HEK293 (cell line): ENCODE data around the gene SLC32A1.

ENCODE experiments used
- KLF1 ChIP-seq: fragments of 450-650 bp; formaldehyde crosslinking; IDR thresholded peaks from 2 replicates; pipeline ENCODE4 v1.5.1; 2016; ENCODE audit warnings: missing biosample characterization, missing genetic modification characterization
- KLF9 ChIP-seq: fragments of 450-650 bp; formaldehyde crosslinking; IDR thresholded peaks from 2 replicates; pipeline ENCODE4 v1.5.1; 2016; ENCODE audit warnings: missing biosample characterization, missing genetic modification characterization, low read depth
- MYNN ChIP-seq: fragments of 450-650 bp; formaldehyde crosslinking; IDR thresholded peaks from 2 replicates; pipeline ENCODE4 v1.5.1; 2016; ENCODE audit warnings: missing biosample characterization, missing genetic modification characterization, borderline replicate concordance
- SCRT2 ChIP-seq: fragments of 450-650 bp; formaldehyde crosslinking; IDR thresholded peaks from 2 replicates; pipeline ENCODE4 v1.5.1; 2016; ENCODE audit warnings: missing biosample characterization, missing genetic modification characterization
- SP7 ChIP-seq: fragments of 450-650 bp; formaldehyde crosslinking; IDR thresholded peaks from 2 replicates; pipeline ENCODE4 v1.5.1; 2016; ENCODE audit warnings: missing biosample characterization, missing genetic modification characterization
- TRIM28 ChIP-seq: IDR thresholded peaks from 2 replicates; pipeline ENCODE4 v1.6.1; 2011; ENCODE audit warnings: low read length, control low read depth, borderline replicate concordance
- YY1 ChIP-seq: fragments of 450-650 bp; formaldehyde crosslinking; IDR thresholded peaks from 2 replicates; pipeline ENCODE4 v1.5.1; 2018; ENCODE audit warnings: missing biosample characterization, missing genetic modification characterization
- ZFP37 ChIP-seq: fragments of 450-650 bp; formaldehyde crosslinking; IDR thresholded peaks from 2 replicates; pipeline ENCODE4 v1.5.1; 2016; ENCODE audit warnings: missing biosample characterization, missing genetic modification characterization
- ZNF132 ChIP-seq: fragments of 450-650 bp; formaldehyde crosslinking; IDR thresholded peaks from 2 replicates; pipeline ENCODE4 v1.5.1; 2017; ENCODE audit warnings: missing biosample characterization, missing genetic modification characterization, borderline replicate concordance
- ZNF16 ChIP-seq: fragments of 450-650 bp; formaldehyde crosslinking; IDR thresholded peaks from 2 replicates; pipeline ENCODE4 v1.5.1; 2016; ENCODE audit warnings: low read depth, missing biosample characterization, missing genetic modification characterization
- ZNF175 ChIP-seq: fragments of 450-650 bp; formaldehyde crosslinking; IDR thresholded peaks from 2 replicates; pipeline ENCODE4 v1.5.1; 2016; ENCODE audit warnings: missing biosample characterization, missing genetic modification characterization
- ZNF184 ChIP-seq: fragments of 450-650 bp; IDR thresholded peaks from 2 replicates; pipeline ENCODE4 v1.5.1; 2018; ENCODE audit warnings: missing biosample characterization, mild to moderate bottlenecking, missing genetic modification characterization
- ZNF19 ChIP-seq: fragments of 450-650 bp; formaldehyde crosslinking; IDR thresholded peaks from 2 replicates; pipeline ENCODE4; 2016; ENCODE audit warnings: missing biosample characterization, missing genetic modification characterization, low read depth
- ZNF202 ChIP-seq: fragments of 450-650 bp; formaldehyde crosslinking; IDR thresholded peaks from 2 replicates; pipeline ENCODE4 v1.5.1; 2016; ENCODE audit warnings: missing biosample characterization, missing genetic modification characterization, borderline replicate concordance
- ZNF23 ChIP-seq: fragments of 450-650 bp; formaldehyde crosslinking; IDR thresholded peaks from 2 replicates; pipeline ENCODE4 v1.5.1; 2016; ENCODE audit warnings: missing biosample characterization, missing genetic modification characterization, borderline replicate concordance
- ZNF24 ChIP-seq: fragments of 450-650 bp; formaldehyde crosslinking; IDR thresholded peaks from 2 replicates; pipeline ENCODE4 v1.5.1; 2016; ENCODE audit warnings: missing biosample characterization, missing genetic modification characterization
- ZNF248 ChIP-seq: fragments of 450-650 bp; formaldehyde crosslinking; IDR thresholded peaks from 2 replicates; pipeline ENCODE4 v1.5.1; 2017; ENCODE audit warnings: missing biosample characterization, missing genetic modification characterization
- ZNF416 ChIP-seq: fragments of 450-650 bp; formaldehyde crosslinking; IDR thresholded peaks from 2 replicates; pipeline ENCODE4 v1.5.1; 2016; ENCODE audit warnings: missing biosample characterization, missing genetic modification characterization
- ZNF423 ChIP-seq: fragments of 450-650 bp; formaldehyde crosslinking; IDR thresholded peaks from 2 replicates; pipeline ENCODE4 v1.5.1; 2016; ENCODE audit warnings: missing biosample characterization, missing genetic modification characterization
- ZNF530 ChIP-seq: fragments of 450-650 bp; formaldehyde crosslinking; IDR thresholded peaks from 2 replicates; pipeline ENCODE4 v1.5.1; 2016; ENCODE audit warnings: low read depth, missing biosample characterization, missing genetic modification characterization
- ZNF561 ChIP-seq: fragments of 450-650 bp; IDR thresholded peaks from 2 replicates; pipeline ENCODE4 v1.5.1; 2018; ENCODE audit warnings: missing biosample characterization, missing genetic modification characterization, borderline replicate concordance
- ZNF623 ChIP-seq: fragments of 450-650 bp; formaldehyde crosslinking; IDR thresholded peaks from 2 replicates; pipeline ENCODE4 v1.5.1; 2016; ENCODE audit warnings: missing biosample characterization, missing genetic modification characterization
- ZNF677 ChIP-seq: fragments of 450-650 bp; IDR thresholded peaks from 2 replicates; pipeline ENCODE4 v1.5.0; 2018; ENCODE audit warnings: missing biosample characterization, mild to moderate bottlenecking, missing genetic modification characterization, moderate library complexity
- ZNF747 ChIP-seq: fragments of 450-650 bp; formaldehyde crosslinking; IDR thresholded peaks from 2 replicates; pipeline ENCODE4 v1.5.1; 2016; ENCODE audit warnings: missing biosample characterization, missing genetic modification characterization
- ZXDB ChIP-seq: fragments of 450-650 bp; formaldehyde crosslinking; IDR thresholded peaks from 2 replicates; pipeline ENCODE4 v1.5.1; 2016; ENCODE audit warnings: missing biosample characterization, missing genetic modification characterization
- TF ChIP-seq, protein P1 (sequence below): fragments of 450-650 bp; formaldehyde crosslinking; IDR thresholded peaks from 2 replicates; pipeline ENCODE4 v1.5.1; 2017; ENCODE audit warnings: missing biosample characterization, mild to moderate bottlenecking, missing genetic modification characterization, moderate library complexity
- TF ChIP-seq, protein P2 (sequence below): fragments of 450-650 bp; formaldehyde crosslinking; IDR thresholded peaks from 2 replicates; pipeline ENCODE4 v1.5.1; 2017; ENCODE audit warnings: missing biosample characterization, missing genetic modification characterization
- TF ChIP-seq, protein P3 (sequence below): fragments of 450-650 bp; formaldehyde crosslinking; IDR thresholded peaks from 2 replicates; pipeline ENCODE4 v1.5.1; 2016; ENCODE audit warnings: missing biosample characterization, missing genetic modification characterization, borderline replicate concordance
- TF ChIP-seq, protein P4 (sequence below): fragments of 450-650 bp; formaldehyde crosslinking; IDR thresholded peaks from 2 replicates; pipeline ENCODE4 v1.5.1; 2016; ENCODE audit warnings: missing biosample characterization, missing genetic modification characterization
- TF ChIP-seq, protein P5 (sequence below): fragments of 450-650 bp; formaldehyde crosslinking; conservative IDR thresholded peaks from 2 replicates; pipeline ENCODE4 v1.5.1; 2016; ENCODE audit warnings: low read depth, missing biosample characterization, missing genetic modification characterization

Gene SLC32A1

DNA sequence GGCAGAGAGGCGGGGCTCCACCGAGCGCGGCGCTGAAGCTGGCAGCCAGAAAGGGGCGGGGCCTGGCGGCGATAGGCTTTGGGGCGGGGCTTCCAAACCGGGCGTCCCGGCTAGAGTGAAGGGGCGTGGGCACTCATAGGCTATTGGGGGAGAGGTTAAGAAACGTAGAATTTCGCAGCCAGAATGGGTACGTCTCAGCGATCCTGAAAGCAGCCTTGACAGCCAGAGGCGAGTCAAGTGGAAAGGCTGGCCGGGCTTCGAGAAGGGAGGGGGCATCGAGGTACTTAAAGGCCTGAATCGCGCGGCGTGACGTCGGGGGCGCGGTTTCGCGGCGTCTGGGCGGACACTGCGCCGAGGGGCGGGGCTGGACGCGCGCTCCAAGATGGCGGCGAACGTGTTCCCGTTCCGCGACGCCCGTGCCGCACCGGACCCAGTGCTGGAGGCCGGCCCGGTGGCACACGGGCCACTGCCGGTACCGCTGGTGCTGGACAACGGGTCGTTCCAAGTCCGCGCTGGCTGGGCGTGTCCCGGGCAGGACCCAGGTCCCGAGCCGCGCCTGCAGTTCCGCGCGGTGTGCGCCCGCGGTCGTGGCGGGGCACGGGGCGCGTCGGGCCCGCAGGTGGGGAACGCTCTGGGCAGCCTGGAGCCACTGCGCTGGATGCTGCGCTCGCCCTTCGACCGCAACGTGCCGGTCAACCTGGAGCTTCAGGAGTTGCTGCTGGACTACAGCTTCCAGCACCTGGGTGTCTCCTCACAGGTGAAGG lies 24.0 kb downstream of the SLC32A1 start, which contains the start of gene ACTR5 (continued):
- TF ChIP-seq, protein P1, sequence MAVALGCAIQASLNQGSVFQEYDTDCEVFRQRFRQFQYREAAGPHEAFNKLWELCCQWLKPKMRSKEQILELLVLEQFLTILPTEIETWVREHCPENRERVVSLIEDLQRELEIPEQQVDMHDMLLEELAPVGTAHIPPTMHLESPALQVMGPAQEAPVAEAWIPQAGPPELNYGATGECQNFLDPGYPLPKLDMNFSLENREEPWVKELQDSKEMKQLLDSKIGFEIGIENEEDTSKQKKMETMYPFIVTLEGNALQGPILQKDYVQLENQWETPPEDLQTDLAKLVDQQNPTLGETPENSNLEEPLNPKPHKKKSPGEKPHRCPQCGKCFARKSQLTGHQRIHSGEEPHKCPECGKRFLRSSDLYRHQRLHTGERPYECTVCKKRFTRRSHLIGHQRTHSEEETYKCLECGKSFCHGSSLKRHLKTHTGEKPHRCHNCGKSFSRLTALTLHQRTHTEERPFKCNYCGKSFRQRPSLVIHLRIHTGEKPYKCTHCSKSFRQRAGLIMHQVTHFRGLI = peak; percentile 33; the same call in 1 of the 2 replicates
- no peak for TF ChIP-seq ZNF24 (tag by site-specific recombination)
- TF ChIP-seq MYNN (tag by site-specific recombination) = no peak
- TF ChIP-seq ZNF530 (tag by site-specific recombination) = no peak
- TF ChIP-seq ZNF561 (tag by site-specific recombination) = peak; percentile 92
- TF ChIP-seq, protein P2, sequence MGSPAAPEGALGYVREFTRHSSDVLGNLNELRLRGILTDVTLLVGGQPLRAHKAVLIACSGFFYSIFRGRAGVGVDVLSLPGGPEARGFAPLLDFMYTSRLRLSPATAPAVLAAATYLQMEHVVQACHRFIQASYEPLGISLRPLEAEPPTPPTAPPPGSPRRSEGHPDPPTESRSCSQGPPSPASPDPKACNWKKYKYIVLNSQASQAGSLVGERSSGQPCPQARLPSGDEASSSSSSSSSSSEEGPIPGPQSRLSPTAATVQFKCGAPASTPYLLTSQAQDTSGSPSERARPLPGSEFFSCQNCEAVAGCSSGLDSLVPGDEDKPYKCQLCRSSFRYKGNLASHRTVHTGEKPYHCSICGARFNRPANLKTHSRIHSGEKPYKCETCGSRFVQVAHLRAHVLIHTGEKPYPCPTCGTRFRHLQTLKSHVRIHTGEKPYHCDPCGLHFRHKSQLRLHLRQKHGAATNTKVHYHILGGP (tag by site-specific recombination) = no peak
- no peak for TF ChIP-seq ZFP37
- no peak for TF ChIP-seq ZNF23 (tag by site-specific recombination)
- peak; percentile 89 for TF ChIP-seq YY1 (tag by site-specific recombination)
- peak; percentile 51 for TF ChIP-seq ZXDB
- TF ChIP-seq, protein P3, sequence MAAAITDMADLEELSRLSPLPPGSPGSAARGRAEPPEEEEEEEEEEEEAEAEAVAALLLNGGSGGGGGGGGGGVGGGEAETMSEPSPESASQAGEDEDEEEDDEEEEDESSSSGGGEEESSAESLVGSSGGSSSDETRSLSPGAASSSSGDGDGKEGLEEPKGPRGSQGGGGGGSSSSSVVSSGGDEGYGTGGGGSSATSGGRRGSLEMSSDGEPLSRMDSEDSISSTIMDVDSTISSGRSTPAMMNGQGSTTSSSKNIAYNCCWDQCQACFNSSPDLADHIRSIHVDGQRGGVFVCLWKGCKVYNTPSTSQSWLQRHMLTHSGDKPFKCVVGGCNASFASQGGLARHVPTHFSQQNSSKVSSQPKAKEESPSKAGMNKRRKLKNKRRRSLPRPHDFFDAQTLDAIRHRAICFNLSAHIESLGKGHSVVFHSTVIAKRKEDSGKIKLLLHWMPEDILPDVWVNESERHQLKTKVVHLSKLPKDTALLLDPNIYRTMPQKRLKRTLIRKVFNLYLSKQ (tag by site-specific recombination) = no peak
- no peak for TF ChIP-seq ZNF423
- peak; percentile 77 for TF ChIP-seq KLF1 (tag by site-specific recombination)
- TF ChIP-seq ZNF184 = no peak
- TF ChIP-seq ZNF16 (tag by site-specific recombination) = no peak
- TF ChIP-seq, protein P4, sequence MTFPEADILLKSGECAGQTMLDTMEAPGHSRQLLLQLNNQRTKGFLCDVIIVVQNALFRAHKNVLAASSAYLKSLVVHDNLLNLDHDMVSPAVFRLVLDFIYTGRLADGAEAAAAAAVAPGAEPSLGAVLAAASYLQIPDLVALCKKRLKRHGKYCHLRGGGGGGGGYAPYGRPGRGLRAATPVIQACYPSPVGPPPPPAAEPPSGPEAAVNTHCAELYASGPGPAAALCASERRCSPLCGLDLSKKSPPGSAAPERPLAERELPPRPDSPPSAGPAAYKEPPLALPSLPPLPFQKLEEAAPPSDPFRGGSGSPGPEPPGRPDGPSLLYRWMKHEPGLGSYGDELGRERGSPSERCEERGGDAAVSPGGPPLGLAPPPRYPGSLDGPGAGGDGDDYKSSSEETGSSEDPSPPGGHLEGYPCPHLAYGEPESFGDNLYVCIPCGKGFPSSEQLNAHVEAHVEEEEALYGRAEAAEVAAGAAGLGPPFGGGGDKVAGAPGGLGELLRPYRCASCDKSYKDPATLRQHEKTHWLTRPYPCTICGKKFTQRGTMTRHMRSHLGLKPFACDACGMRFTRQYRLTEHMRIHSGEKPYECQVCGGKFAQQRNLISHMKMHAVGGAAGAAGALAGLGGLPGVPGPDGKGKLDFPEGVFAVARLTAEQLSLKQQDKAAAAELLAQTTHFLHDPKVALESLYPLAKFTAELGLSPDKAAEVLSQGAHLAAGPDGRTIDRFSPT (tag by site-specific recombination) = peak; percentile 25; the same call in 1 of the 2 replicates
- TF ChIP-seq ZNF747 = no peak
- TF ChIP-seq KLF9 = peak; percentile 95
- no peak for TF ChIP-seq TRIM28
- TF ChIP-seq, protein P5, sequence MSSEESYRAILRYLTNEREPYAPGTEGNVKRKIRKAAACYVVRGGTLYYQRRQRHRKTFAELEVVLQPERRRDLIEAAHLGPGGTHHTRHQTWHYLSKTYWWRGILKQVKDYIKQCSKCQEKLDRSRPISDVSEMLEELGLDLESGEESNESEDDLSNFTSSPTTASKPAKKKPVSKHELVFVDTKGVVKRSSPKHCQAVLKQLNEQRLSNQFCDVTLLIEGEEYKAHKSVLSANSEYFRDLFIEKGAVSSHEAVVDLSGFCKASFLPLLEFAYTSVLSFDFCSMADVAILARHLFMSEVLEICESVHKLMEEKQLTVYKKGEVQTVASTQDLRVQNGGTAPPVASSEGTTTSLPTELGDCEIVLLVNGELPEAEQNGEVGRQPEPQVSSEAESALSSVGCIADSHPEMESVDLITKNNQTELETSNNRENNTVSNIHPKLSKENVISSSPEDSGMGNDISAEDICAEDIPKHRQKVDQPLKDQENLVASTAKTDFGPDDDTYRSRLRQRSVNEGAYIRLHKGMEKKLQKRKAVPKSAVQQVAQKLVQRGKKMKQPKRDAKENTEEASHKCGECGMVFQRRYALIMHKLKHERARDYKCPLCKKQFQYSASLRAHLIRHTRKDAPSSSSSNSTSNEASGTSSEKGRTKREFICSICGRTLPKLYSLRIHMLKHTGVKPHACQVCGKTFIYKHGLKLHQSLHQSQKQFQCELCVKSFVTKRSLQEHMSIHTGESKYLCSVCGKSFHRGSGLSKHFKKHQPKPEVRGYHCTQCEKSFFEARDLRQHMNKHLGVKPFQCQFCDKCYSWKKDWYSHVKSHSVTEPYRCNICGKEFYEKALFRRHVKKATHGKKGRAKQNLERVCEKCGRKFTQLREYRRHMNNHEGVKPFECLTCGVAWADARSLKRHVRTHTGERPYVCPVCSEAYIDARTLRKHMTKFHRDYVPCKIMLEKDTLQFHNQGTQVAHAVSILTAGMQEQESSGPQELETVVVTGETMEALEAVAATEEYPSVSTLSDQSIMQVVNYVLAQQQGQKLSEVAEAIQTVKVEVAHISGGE (tag by site-specific recombination) = peak; percentile 46; the same call in 1 of the 2 replicates
- peak; percentile 29; the same call in 1 of the 2 replicates for TF ChIP-seq SP7
- no peak for TF ChIP-seq ZNF248 (tag by site-specific recombination)
- no peak for TF ChIP-seq ZNF677 (tag by site-specific recombination)
- no peak for TF ChIP-seq ZNF623
- no peak for TF ChIP-seq ZNF19 (tag by site-specific recombination)
- TF ChIP-seq ZNF175 = no peak
- TF ChIP-seq ZNF132 = no peak
- TF ChIP-seq ZNF202 (tag by site-specific recombination) = no peak
- TF ChIP-seq ZNF416 (tag by site-specific recombination) = no peak
- 0 out of 2 replicates have a peak, but pooled peaks have one; percentile 29 for TF ChIP-seq SCRT2 (tag by site-specific recombination)
